Activated naive CD8-positive, alpha-beta T cell (primary cell): Measurements from ENCODE around the gene NAB2.
A peak's percentile ranks its signal among the peaks of the same experiment; 100 is the strongest.
"Not testable (repeated sequence)": the region's sequence is repeated elsewhere in the genome, so short reads cannot be mapped to it uniquely, and the experiment has no call there.

Experiments used
- H3K27ac Mint-ChIP-seq: one replicate; pipeline ENCODE4 v1.8.0; 2021; ENCODE audit warnings: mixed read lengths
- H3K27me3 Mint-ChIP-seq: one replicate; pipeline ENCODE4 v1.8.0; 2021; ENCODE audit warnings: mixed read lengths
- H3K36me3 Mint-ChIP-seq: one replicate; pipeline ENCODE4 v1.8.0; 2021; ENCODE audit warnings: mixed read lengths
- H3K4me1 Mint-ChIP-seq: one replicate; pipeline ENCODE4 v1.8.0; 2021; ENCODE audit warnings: low read depth, mixed read lengths
- H3K4me3 Mint-ChIP-seq: one replicate; pipeline ENCODE4 v1.8.0; 2021; ENCODE audit warnings: mild to moderate bottlenecking, mixed read lengths
- H3K9me3 Mint-ChIP-seq: one replicate; pipeline ENCODE4 v1.8.0; 2021; ENCODE audit warnings: low read depth, mixed read lengths

NAB2 gene

DNA sequence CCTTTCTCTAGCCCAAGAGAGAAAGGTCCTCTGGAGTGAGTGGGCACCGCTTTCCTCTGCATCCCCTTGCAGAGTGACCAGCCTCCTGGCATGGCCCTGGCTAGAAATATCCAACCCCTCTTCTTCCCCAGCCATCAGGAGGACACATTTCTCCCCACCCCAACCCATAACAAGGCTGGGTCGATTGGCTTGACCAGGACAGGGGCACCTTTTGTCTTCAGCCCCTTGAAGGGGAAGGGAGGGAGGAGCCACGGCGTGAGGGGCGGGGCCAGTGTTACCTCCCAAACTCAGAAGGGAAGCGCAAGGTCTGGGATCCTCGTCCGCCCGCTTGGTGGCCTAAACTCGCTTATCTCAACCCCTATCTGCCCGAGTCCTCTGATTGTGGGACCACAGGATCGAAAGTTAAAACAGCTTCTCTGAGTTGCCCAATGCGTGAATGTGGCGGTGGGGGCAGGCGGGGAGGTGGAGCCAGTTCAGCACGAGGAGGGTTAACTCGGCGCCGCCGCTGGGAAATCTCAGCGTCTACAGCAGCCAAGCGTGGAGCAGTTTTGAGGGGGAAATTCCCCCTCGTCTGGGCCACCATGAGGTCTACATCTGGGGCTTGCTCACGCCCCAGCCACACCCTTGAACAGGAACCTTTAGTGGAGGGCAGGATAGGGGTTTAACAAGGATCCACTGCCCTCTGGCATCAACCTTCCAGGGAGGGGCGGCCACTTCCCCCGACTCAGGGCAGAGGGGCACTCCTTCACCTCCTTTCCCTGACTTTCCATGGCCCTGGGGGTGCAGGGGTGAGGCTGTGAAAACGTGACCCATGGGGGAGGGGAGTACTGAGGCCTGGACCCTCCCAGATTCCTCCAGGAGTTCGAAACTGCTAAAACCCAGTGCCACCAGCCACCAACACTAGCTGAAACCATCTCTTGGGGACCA is 21.5 kb downstream of the NAB2 start:
- Mint-ChIP-seq H3K27me3 (no peaks in the 10 kb centered on the region), H3K4me3 (peak overlapping the region; percentile 100), H3K4me1 (peaks cover 52% of the 10 kb centered on the region), H3K27ac (peak overlapping the region; percentile 97), H3K36me3 (peaks cover 2% of the 10 kb centered on the region), H3K9me3 (no peaks in the 10 kb centered on the region)

DNA sequence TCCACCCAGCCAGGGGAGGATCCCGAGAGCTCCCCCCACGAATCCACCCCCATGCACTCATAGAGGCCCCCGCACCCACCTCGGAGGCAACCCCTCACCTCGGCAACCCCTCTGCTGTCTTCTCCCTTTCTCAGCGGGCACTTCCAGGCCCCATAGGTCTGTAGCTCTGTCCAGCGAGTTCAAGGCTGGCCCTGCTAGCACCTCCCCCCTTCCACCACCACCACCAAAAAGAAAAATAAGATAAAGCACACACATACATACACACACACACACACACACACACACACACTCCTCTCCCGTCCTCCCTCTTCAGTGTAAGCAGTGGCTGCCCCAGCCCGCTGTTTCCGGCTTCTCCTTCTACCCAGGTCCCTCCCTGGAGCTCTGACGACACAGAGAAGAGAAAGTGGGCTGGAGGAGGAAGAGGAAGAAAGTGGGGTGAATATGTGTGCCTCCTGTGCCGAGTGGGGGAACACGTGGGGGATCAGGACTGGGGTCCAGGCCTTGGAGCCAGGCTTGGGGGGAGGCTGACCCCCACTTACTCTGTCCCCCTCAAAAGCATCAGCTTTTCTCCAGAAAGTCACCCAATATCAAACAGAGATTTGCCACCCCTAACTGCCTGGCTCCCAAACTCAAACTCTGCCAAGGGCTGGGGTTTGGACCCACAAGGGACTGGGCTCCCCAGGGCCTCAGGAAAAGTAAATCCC is 22.3 kb downstream of the NAB2 start, which contains the start of gene STAT6:
STAT6 (minus strand) TSS at position 332 of the 704 bp plus-strand sequence. CDS start 3,084 bp downstream, outside the sequence.
- H3K27ac Mint-ChIP-seq, result peak within 1 kb of the TSS; percentile 97
- peak within 1 kb of the TSS; percentile 100 for H3K4me3 Mint-ChIP-seq
- H3K9me3 Mint-ChIP-seq, result no peaks in the 10 kb centered on the region
- peaks cover 2% of the 10 kb centered on the region for H3K36me3 Mint-ChIP-seq
- no peaks in the 10 kb centered on the region for H3K27me3 Mint-ChIP-seq
- H3K4me1 Mint-ChIP-seq, result peaks cover 52% of the 10 kb centered on the region

DNA sequence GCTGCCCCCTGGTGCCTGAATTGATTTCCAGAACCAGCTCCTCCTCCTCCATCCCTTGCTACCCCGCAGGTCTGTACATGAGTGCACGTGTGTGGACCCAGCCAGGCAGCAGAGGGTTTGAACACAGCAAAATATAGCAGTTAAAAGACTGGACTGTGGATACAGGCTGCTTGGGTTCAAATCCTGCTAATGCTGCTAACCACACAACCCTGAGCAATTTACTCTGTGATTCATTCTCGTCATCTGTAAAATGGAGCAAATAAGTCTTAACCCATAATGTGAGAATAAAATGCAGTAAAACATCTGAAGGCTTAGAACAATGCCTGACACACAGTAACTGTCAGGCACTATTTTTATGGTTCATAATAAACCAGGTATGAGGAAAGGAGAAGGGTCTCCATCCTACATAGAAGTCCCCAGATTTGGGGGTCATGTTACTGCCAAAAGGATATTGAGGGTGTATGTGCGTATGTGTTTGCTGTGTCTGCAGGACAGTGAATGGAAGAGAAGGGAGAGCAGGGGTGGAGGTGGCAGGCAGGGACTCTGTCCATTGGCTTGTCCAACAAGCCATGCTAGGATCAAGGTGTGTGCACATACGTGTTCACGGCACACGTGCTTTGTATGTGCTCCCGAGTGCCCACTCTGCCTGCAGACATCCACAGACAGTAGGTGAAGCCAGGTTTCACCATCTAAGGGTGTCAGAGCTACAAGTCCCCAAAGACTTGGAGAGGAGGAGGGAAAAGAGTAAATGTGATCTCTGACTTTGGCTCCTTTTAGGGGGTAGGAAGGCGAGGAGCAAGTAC is 23.8 kb downstream of the NAB2 start:
- H3K4me1 Mint-ChIP-seq, result peaks cover 38% of the 10 kb centered on the region
- peak overlapping the region; percentile 100 for H3K4me3 Mint-ChIP-seq
- H3K9me3 Mint-ChIP-seq, result no peaks in the 10 kb centered on the region
- peak overlapping the region; percentile 97 for H3K27ac Mint-ChIP-seq
- no peaks in the 10 kb centered on the region for H3K36me3 Mint-ChIP-seq
- H3K27me3 Mint-ChIP-seq, result no peaks in the 10 kb centered on the region

DNA sequence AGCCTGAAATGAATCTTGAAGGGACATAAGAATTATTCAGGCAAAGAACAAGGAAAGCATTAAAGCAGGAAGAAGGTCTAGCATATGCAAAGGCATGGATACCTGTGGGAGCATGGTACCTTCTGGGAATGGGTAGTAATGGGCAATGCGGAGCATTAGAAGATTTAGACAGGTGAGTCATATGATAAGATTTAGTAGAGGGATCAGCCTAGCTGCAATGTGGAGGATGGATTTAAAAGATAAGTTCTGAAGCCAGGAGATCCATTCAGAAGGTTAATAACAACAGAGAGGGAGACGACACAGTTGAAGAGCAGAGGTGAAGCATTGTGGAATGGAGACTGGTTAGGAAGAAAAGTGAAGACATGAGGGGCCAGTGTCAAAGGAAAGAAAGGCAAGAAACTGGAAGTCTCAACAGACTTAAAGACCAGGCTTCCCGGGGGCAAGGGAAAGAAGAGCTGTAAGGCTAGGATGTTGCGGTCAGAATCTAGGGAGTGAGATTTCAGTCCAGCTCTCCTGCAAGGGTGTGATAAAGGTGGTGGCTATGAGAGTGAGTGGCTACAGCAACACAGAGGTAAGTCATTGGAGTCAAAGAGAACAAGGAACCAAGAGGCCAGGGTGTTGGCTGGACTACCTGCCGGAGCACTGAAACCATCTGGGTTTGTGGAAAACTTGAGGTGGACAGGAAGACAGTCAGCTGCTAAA is 27.8 kb downstream of the NAB2 start:
- Mint-ChIP-seq H3K9me3 (no peaks in the 10 kb centered on the region), H3K36me3 (no peaks in the 10 kb centered on the region), H3K27ac (no peak overlapping the region), H3K27me3 (no peaks in the 10 kb centered on the region), H3K4me1 (peaks cover 14% of the 10 kb centered on the region), H3K4me3 (no peak overlapping the region)

DNA sequence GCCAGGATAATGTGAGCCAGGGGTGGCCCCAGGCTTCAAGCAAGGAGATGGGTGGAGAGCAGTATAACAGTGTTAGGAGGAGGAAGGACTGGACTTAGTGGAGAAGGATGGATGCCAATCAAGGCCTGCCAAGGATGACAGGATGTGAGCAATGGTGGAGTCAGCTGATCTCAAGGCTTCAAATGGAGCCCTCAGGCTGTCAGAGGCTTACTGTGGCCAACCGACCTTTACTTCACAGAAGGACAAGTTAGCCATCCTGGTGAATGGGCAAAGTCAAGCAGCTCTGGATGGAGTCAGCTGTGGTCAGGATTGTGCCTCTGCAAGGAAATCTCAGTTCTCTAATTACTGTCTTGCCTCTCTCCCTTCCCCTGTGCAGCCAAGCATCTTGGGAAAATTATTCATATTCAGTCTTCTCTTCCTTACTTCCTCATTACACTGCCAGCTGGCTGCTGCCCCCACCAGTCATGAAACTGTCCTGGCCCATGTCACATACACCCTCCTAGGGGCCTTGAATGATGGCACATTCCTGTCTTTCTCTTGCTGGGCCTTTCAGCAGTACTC is 29.9 kb downstream of the NAB2 start:
- Mint-ChIP-seq H3K4me1 (no peaks in the 10 kb centered on the region), H3K4me3 (no peak overlapping the region), H3K9me3 (no peaks in the 10 kb centered on the region), H3K27me3 (no peaks in the 10 kb centered on the region), H3K36me3 (no peaks in the 10 kb centered on the region), H3K27ac (no peak overlapping the region)

DNA sequence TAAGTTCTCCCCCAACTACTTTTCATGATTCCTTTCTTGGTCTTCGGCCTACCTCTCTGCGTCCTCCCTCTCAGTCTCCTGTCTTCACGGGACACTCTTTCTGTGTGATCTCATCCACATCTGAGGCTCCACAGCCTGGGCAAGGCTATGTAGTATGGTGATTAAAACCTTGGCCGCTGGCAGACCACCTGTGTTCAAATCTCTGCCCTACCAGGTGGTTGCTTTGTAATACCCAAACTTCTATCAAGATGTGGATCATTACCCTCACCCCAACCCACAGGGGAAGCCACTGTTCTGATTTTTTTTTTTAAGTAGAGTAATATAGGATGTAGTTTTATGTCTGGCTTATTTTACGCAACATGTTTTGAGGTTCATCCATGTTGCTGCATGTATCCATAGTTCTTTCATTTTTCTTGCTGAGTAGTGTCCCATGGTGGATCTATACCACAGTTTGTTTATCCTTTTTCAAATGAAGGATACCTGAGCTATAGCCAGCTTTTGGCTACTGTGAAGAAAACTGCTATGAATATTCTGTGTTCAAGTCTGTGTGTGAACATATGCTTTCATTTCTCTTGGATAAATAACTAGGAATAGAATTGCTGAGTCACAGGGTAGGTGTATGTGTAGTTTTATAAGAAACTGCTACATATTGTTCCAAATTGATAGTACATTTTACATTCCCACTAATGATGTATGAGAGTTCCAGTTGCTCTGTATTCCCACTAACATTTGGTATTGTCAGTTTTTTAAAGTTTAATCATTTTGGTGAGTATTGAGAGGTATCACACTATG is 30.6 kb downstream of the NAB2 start:
- peaks cover 5% of the 10 kb centered on the region for H3K4me1 Mint-ChIP-seq
- H3K9me3 Mint-ChIP-seq, result no peaks in the 10 kb centered on the region
- H3K27me3 Mint-ChIP-seq, result no peaks in the 10 kb centered on the region
- no peaks in the 10 kb centered on the region for H3K36me3 Mint-ChIP-seq
- H3K27ac Mint-ChIP-seq, result no peak overlapping the region
- no peak overlapping the region for H3K4me3 Mint-ChIP-seq

DNA sequence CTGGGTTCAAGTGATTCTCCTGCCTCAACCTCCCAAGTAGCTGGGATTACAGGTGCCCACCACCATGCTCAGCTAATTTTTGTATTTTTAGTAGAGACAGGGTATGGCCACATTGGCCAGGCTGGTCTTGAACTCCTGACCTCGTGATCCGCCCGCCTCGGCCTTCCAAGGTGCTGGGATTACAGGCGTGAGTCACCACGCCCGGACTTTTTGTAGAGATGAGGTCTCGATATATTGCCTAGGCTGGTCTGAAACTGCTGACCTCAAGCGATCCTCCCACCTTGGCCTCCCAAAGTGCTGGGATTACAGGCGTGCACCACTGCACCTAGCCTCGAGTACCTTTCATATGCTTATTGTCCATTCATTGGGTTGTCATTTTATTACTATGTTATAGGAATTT is 31.8 kb downstream of the NAB2 start:
- H3K27ac Mint-ChIP-seq, H3K27me3 Mint-ChIP-seq, H3K4me3 Mint-ChIP-seq, H3K9me3 Mint-ChIP-seq, H3K4me1 Mint-ChIP-seq, H3K36me3 Mint-ChIP-seq: not testable (repeated sequence)

DNA sequence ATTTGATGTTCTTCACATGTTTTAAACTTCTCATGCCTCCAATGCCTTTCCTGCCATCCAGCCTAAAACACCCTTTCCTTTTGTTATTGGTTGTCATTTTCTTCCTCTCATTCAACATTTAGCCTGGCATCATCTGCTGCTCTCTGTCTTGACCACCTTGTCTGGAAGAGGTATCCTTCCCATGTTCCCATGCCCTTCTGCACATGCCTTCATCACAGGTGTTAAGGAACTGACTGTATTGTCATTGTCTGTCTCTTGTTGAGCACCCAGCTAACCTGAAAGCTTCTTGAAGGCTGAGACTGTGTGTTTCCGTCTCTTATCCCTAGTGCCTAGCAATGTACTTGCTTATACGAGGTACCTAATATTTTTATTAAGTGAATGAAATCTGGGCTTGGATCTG is 34.9 kb downstream of the NAB2 start:
- Mint-ChIP-seq H3K4me3 (no peak overlapping the region), H3K27me3 (no peaks in the 10 kb centered on the region), H3K27ac (no peak overlapping the region), H3K4me1 (peaks cover 12% of the 10 kb centered on the region), H3K36me3 (no peaks in the 10 kb centered on the region), H3K9me3 (no peaks in the 10 kb centered on the region)

DNA sequence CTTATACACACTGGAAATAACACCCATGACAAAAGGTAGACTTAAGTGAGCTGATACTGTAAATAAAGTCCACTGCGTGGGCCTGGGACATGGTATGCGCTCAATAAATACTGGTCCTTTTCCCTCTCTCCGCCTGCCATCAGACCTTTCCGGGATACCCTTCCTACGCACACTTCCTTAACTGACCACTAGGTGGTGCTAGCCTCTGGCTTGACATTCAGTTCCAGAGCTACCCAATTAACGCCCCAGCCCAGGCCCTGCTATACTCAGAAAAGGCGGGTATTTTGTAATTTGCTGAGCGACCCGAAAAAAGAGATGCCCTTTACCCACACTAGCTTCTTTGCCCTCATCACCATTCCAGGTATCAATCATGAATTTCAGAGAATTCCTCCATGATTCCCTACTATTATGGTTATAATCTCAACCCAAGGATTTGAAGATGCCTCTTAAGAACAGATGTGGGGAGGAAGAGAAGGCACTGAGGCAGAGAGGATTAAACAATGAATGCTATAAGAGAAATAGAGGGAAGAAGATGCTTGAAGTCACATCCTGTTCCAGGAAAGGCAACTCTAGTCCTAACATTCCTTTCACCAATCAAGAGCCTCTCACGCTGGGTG is 35.5 kb downstream of the NAB2 start:
- H3K4me3 Mint-ChIP-seq, result no peak overlapping the region
- H3K4me1 Mint-ChIP-seq, result peaks cover 12% of the 10 kb centered on the region
- no peak overlapping the region for H3K27ac Mint-ChIP-seq
- no peaks in the 10 kb centered on the region for H3K27me3 Mint-ChIP-seq
- no peaks in the 10 kb centered on the region for H3K9me3 Mint-ChIP-seq
- H3K36me3 Mint-ChIP-seq, result no peaks in the 10 kb centered on the region

DNA sequence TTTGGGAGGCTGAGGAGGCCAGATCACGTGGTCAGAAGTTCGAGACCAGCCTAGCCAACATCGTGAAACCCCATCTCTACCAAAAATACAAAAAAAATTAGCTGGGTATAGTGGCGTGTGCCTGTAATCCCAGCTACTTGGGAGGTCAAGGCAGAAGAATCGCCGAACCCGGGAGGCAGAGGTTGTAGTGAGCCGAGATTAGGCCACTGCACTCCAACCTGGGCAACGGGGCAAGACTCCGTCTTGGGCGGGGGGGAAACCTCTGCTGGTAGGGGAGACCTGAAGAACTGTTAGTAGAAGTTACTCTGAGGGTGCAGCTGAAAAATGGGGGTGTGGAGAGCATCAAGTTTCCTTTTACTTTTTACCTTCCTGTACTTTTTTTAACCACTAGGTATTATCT is 37.1 kb downstream of the NAB2 start:
- Mint-ChIP-seq H3K4me1 (peaks cover 17% of the 10 kb centered on the region), H3K36me3 (no peaks in the 10 kb centered on the region), H3K9me3 (no peaks in the 10 kb centered on the region), H3K4me3 (no peak overlapping the region), H3K27ac (no peak overlapping the region), H3K27me3 (no peaks in the 10 kb centered on the region)

DNA sequence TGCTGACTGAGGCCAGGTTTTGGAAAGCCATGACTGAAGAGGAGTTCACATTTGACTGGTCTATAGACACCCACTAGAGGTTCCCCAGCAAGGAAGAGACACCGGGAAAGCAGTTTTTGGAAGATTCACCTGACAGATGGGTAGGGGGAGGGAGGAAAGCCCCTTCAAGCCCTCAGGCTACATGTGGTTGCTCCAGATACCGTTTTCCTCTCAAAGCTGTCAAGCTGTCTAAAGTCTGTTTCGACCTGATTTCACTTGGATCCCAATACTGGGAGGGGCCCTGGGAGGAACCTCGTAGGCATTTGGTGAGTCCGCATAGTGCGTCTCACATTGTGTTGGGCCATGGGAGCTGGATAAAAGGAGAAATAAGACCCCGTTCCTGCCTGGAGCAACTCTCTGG is 37.6 kb downstream of the NAB2 start:
- no peaks in the 10 kb centered on the region for H3K36me3 Mint-ChIP-seq
- no peaks in the 10 kb centered on the region for H3K27me3 Mint-ChIP-seq
- H3K4me3 Mint-ChIP-seq, result peak overlapping the region; percentile 27
- H3K27ac Mint-ChIP-seq, result no peak overlapping the region
- peaks cover 18% of the 10 kb centered on the region for H3K4me1 Mint-ChIP-seq
- H3K9me3 Mint-ChIP-seq, result no peaks in the 10 kb centered on the region

DNA sequence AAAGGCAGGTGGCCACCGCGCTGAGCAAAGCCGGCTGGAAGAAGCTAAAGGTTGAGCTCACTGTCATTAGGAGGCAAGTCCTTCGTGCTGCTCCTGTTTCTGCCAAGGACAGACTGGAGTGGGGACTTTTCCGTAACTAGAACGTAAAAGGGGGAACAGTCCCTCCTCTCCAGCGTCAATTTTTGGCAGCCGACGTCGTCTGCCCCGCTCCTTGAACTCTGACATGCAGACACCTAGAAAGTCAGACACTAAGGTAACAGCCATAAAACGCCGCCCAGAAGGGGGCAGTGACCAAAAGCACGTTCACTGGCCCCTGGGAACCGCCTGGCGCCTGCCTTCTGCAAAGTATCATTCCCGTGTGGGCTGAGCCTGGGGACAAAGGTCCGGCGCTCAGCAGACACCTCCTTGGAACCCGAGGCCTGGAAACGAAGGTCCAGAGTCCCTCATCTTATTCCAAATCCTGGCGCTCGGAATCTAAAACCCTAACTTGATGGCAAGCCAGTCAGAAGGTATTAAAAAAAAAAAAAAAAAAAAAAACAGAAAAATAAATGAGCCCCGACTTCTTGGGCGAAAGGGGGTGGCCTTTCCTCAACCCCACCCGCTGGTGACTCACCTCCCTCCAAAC is 38.3 kb downstream of the NAB2 start:
- no peaks in the 10 kb centered on the region for H3K9me3 Mint-ChIP-seq
- peak overlapping the region; percentile 16 for H3K27ac Mint-ChIP-seq
- peak overlapping the region; percentile 85 for H3K4me3 Mint-ChIP-seq
- peaks cover 18% of the 10 kb centered on the region for H3K4me1 Mint-ChIP-seq
- no peaks in the 10 kb centered on the region for H3K27me3 Mint-ChIP-seq
- H3K36me3 Mint-ChIP-seq, result no peaks in the 10 kb centered on the region
